NCI-H526 treated with DMSO at 0.1 percent for 48 hours (cell line): Measurements from ENCODE around the gene TESPA1.

Experiments
- DNase-seq: peaks from one replicate; lab custom pipeline; 2025; lab: John Stamatoyannopoulos, UW

Gene TESPA1

GRCh38 chr12:54983536-54984101 is 943 bp downstream of the TESPA1 start:
- DNase-seq, result no peak

GRCh38 chr12:54981796-54982195 is 2.8 kb downstream of the TESPA1 start:
- DNase-seq, result no peak

GRCh38 chr12:54980341-54980740 is 4.2 kb downstream of the TESPA1 start:
- DNase-seq, result no peak

DNA sequence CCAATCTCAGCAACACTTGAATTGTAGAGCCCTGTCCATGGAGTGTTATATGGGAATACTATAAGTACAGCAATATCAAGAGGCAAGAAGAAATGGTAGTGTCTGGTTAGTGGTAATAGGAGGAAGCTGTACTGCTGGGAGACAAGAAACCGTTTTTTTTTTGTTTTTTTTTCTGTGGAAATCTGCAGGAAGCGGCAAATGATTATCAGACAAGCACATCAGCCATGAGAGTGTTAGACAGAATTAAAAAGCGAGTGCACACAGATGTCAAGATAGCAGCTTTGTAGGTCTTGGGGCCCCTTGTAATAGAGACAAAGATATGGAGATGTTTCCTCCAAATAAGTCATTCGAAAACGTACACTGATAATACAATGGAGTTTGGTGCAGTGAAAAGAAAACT is 6.7 kb downstream of the TESPA1 start:
- no peak for DNase-seq

- no peak for DNase-seq
Observed at GRCh38 chr12:54977155-54977554, 7.4 kb downstream of the TESPA1 start.

DNA sequence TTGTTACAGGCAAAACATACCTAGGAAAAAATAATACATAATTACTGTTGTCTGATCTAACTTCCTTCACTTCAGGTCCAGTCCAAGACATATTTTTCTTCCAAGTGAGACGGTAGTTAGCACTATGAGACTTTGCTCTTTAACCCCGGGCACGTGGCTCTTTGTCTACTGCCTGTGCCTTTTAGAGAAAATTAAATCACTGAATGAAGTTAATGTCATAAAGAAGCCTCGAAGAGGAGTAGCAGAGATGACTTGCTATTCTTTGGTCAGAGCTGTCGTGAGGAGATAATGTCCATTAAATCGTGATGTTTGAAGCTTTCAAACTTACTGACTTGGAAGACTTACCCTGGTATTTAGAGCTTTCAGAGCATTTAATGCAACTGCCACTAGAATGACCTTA is 8.7 kb downstream of the TESPA1 start:
- DNase-seq, result no peak

GRCh38 chr12:54975272-54975671 is 9.3 kb downstream of the TESPA1 start:
- DNase-seq, result no peak

DNA sequence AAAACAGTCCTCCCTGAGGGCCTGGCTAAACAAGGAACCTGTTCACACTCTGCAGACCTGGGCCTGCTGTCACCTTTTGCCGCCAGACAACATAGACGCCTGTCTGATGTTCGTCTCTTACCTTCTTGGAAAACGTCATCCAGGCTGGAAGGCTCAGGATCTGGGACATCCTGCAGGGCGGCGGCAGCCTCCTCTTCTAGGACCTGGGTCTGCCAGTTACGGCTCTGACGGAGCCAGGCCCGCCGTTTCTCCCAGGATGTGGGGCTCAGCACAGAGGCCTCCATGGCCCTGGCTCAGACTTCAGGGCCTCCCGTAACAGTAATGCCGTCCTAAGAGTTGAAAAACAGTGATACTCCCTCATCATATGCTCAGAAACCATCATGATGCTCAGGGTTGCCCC is 10.3 kb downstream of the TESPA1 start:
- no peak for DNase-seq

DNA sequence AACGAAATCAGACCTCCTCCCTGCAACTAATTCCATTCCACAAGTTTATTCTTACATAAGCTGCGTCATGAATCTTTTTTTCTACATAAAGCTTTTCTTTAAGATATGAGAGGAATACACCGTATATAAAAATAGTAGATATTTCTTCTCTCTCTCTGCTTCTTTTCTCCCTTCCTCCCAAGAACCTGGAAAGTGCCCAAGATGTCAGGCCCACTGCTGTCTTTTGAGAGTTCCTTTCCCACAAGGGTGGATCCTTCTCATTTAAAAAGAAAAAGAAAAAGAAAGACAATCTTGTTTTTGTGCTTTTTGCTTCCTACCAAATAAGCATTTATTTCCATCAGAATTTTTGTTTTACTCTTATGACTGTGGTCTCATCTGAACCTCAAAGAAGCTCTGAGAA is 11.0 kb downstream of the TESPA1 start:
- no peak for DNase-seq

DNA sequence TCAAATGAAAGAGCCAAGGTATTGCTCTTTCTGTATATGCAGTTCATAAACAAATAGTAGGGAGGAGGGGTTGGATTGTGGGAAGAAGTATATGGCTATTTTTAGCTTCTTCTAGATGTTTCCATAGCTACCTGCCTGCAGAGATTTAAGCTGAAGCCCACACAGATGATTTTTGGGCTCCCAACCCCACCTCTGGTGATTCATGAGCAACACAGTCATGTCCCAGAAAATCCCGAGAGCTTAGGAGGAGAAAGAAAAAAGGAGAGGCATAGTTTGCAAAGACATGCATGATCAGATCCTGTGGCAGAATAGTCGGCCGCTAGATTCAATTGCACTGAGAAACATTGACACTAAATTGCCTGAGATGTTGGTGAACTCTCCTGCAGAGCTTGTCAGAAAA is 13.8 kb downstream of the TESPA1 start:
- no peak for DNase-seq

- no peak for DNase-seq
Observed at GRCh38 chr12:54968181-54968730, 16.3 kb downstream of the TESPA1 start.

DNA sequence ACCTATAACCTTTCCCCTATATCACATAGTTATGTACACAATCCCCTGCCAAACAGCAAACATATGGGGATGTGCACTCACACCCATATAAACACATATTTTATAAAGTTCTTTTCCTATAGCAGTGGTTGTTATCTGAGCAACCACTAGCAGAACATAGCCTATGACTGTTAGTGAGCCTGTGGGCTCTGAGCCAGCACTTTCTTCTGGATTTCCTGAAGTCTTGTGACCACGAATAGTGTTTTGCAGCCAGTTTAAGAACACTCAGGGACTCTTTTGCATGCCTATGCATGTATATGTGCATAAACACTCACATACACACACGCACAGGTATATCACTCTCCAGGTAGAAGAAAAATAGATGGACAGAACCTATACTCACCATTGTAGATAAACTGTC is 17.1 kb downstream of the TESPA1 start:
- DNase-seq, result no peak

- no peak for DNase-seq
Observed at GRCh38 chr12:54961190-54961589, 23.4 kb downstream of the TESPA1 start.

- no peak for DNase-seq
Observed at GRCh38 chr12:54959291-54960018, 25.1 kb downstream of the TESPA1 start.

DNA sequence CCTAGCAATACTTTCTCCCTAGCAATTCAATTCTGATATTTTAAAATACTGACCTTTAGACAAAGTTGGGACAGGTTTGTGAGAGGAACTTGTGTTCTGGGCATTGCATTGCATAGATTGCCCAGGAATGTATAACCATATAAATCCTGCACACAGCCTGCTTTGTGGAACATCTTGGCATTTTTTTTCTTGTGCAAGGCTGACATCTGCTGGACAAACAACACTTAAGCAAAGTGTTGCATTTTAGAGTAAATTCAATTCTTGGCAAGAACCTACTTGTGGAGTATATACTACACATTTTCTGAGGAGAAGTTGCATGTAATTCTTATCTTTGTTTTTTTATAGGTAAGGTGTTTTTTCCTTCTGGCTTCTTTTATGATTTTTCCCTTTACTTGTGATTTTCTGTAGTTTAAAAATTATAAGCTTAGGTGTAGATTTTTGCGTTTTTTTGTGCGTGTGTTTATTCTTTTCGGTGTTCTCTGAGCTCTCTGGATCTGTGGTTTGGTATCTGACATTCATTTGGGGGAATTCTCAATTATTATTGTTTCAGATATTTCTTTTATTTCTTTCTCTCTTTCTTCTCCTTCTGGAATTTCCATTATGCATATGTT is 26.4 kb downstream of the TESPA1 start:
- DNase-seq, result peak; percentile 30

GRCh38 chr12:54956818-54957641 is 27.5 kb downstream of the TESPA1 start:
- DNase-seq, result no peak

DNA sequence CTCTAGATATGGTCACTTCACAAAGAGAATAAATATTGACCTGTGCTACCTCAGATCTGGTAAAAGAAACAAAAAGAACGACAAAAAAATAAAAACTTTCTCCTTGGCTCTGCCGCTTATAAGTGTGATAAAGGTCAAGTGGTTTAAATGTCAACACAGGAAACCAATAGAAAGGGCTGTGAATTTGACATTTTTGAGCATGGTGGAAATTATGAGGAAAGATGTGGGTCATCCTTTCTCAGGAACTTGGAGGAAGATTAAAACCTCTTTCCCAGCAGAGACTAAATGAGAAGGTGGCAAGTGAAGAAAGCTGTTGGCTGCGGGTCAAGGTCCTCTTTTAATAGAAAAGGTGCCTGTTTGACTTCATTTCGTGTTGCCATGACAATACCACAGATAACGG is 28.2 kb downstream of the TESPA1 start:
- no peak for DNase-seq

- no peak for DNase-seq
Observed at GRCh38 chr12:54954801-54955200, 29.8 kb downstream of the TESPA1 start.

DNA sequence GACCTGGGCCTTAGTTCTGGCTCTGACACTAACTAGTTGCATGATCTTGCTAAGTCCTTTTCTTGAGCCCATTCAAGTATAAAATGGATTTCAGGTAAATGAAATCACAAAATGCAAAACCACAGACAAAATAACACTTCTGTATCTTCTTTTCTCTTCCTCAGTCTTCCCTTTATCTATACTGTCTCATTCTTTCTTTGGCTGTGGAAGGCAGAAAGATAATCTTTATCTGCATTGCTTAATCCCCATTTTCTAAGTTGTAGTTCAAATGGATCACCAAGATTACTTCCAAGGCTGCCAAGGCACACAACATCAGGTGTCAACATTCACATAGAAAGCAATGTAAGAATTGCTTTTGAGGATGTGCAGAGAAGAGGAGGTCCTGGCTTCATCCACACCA is 30.3 kb downstream of the TESPA1 start:
- no peak for DNase-seq

GRCh38 chr12:54950071-54950727 is 34.4 kb downstream of the TESPA1 start:
- DNase-seq, result no peak

GRCh38 chr12:54949073-54949711 is 35.4 kb downstream of the TESPA1 start:
- no peak for DNase-seq
